HepG2 (cell line): ENCODE data around the gene PAFAH1B1. TPM values are rescaled to one million over a fixed set of nuclear protein-coding genes. Genes with fewer than 3 reads are reported as not detected.

Experiments used
- ASH2L ChIP-seq: fragments of 300-600, 200-600 bp; sonication (generic); IDR thresholded peaks from 2 replicates; pipeline ENCODE4 v1.7.0; 2017; ENCODE audit warnings: low read depth, mild to moderate bottlenecking, moderate library complexity, mixed read lengths, low read length; ENCODE audit not compliant: insufficient read length
- HOXA5 ChIP-seq: sonication (generic); formaldehyde crosslinking; IDR thresholded peaks from 2 replicates; pipeline ENCODE4 v1.4.0; 2020; ENCODE audit warnings: missing genetic modification reagents
- PHF8 ChIP-seq: sonication (generic); formaldehyde crosslinking; IDR thresholded peaks from 2 replicates; pipeline ENCODE4 v1.5.0; 2020; ENCODE audit warnings: missing genetic modification reagents
- TOPORS ChIP-seq: sonication (generic); formaldehyde crosslinking; IDR thresholded peaks from 2 replicates; pipeline ENCODE4 v1.8.0; 2023; ENCODE audit warnings: mild to moderate bottlenecking, missing genetic modification reagents
- ZBTB21 ChIP-seq: sonication (generic); formaldehyde crosslinking; IDR thresholded peaks from 2 replicates; pipeline ENCODE4 v1.4.0; 2020; ENCODE audit warnings: missing genetic modification reagents
- ZFAT ChIP-seq: sonication (generic); formaldehyde crosslinking; conservative IDR thresholded peaks from 2 replicates; pipeline ENCODE4 v1.8.1; 2023; ENCODE audit warnings: missing genetic modification reagents, inconsistent platforms
- ZNF160 ChIP-seq: sonication (generic); formaldehyde crosslinking; IDR thresholded peaks from 2 replicates; pipeline ENCODE4 v1.8.0; 2022; ENCODE audit warnings: mild to moderate bottlenecking, inconsistent platforms, missing genetic modification reagents
- ZNF234 ChIP-seq: sonication (generic); formaldehyde crosslinking; conservative IDR thresholded peaks from 2 replicates; pipeline ENCODE4 v1.5.1; 2020; ENCODE audit warnings: mild to moderate bottlenecking, missing genetic modification reagents
- ZNF281 ChIP-seq: sonication (generic); formaldehyde crosslinking; IDR thresholded peaks from 2 replicates; pipeline ENCODE4 v1.4.0; 2020; ENCODE audit warnings: missing genetic modification reagents, borderline replicate concordance
- ZNF564 ChIP-seq: sonication (generic); formaldehyde crosslinking; IDR thresholded peaks from 2 replicates; pipeline ENCODE4 v1.8.1; 2023; ENCODE audit warnings: mild to moderate bottlenecking, missing genetic modification reagents
- ZNF709 ChIP-seq: sonication (generic); formaldehyde crosslinking; IDR thresholded peaks from 2 replicates; pipeline ENCODE4 v1.5.0; 2020; ENCODE audit warnings: mild to moderate bottlenecking, missing genetic modification reagents
- ZSCAN22 ChIP-seq: sonication (generic); formaldehyde crosslinking; IDR thresholded peaks from 2 replicates; pipeline ENCODE4 v1.4.0; 2020; ENCODE audit warnings: mild to moderate bottlenecking, missing genetic modification reagents
- polyA plus RNA-seq, 8 experiments: library from polyadenylated mRNA; depleted of rRNA in 3 of 8; stranded (reverse) in 7 of 8; unstranded in 1 of 8; fragments of >200 nt; fragmentation: Illumina TruSeq in 4 of 8; extraction: Trizol in 4 of 8; gene quantifications; 2 replicates each; pipeline versions ENCODE4 v1.2.1 to v1.2.3, GENCODE V29; 2011 to 2016; ENCODE audit warnings: low read depth in 4 of 8, missing spikeins in 1 of 8, mixed read lengths in 1 of 8; ENCODE audit not compliant: insufficient read depth in 1 of 8
- total RNA-seq, 5 experiments: library from RNA; depleted of rRNA; stranded (reverse); fragments of >200 nt; fragmentation: Illumina TruSeq; extraction: Trizol; gene quantifications; 2 replicates each; pipeline ENCODE4 v1.2.3, GENCODE V29; 2016; ENCODE audit warnings: low read depth in 1 of 5
- TF ChIP-seq, protein P1 (sequence below): sonication (generic); formaldehyde crosslinking; IDR thresholded peaks from 2 replicates; pipeline ENCODE4; 2020; ENCODE audit warnings: missing genetic modification reagents, mild to moderate bottlenecking, borderline replicate concordance
- TF ChIP-seq, protein P2 (sequence below): sonication (generic); formaldehyde crosslinking; IDR thresholded peaks from 2 replicates; pipeline ENCODE4 v1.4.0; 2020; ENCODE audit warnings: mild to moderate bottlenecking, missing genetic modification reagents
- TF ChIP-seq, protein P3 (sequence below): IDR thresholded peaks from 2 replicates; pipeline ENCODE4 v1.6.1; 2016; ENCODE audit warnings: missing compliant biosample characterization, missing genetic modification reagents, borderline replicate concordance
- TF ChIP-seq, protein P4 (sequence below): sonication (generic); IDR thresholded peaks from 2 replicates; pipeline ENCODE4 v1.6.1; 2016; ENCODE audit warnings: low read depth, borderline replicate concordance

PAFAH1B1 gene
- total and polyA plus RNA-seq, 2 of the 13 experiments (the other 11 are each of a cell fraction or from before 2014, with no cell fraction given) = 46.0 to 64.9 TPM

DNA sequence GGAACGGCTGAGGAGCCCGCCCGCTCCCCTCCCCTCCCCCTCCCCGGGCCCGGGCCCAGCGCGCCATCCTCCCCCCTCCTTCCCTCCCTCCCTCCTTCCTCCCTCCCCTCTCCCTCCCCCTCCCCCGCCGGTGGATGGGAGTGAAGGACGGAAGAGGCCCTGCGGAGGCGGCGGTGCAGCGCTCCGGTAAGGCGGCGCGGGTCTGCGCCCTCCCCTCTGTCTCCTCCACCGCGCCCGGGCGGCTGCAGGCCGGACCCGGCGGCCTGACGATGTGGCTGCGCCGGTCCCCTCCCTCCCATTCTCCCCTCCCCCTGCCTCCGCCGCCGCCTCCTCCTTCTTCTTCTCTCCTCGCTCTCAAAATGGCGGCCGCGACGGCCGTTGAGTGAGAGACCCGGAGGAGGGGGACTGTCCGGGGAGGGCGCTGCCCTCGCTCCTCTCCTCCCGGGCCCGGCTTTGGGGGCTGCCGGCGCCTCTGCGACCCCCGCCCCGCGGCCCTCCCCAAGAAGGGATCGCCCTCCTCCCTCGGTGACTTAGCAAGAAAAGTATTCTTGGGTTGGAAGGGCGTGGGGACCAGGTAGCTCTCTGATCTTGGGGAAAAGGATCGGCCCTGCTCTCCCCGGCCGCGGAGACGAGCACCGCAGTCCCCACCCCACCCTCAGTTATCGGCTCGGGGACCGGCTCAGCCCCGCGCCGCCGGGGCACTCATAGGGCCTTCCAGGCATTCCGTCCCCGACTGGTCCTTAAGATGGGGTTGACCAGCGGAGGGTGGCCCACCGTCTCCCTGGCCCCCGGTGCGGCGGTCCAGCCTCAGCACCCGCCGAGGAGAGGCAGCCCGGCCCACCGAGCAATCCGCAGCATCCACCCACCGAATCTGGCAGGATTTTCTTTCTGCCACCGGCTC lies 617 bp downstream of the PAFAH1B1 start (continued):
- no peak; the same call in 1 of the 2 replicates for TF ChIP-seq ZNF709 (CRISPR knock-in tag)
- peak; percentile 68 for TF ChIP-seq ASH2L
- TF ChIP-seq TOPORS = no peak
- TF ChIP-seq PHF8 (CRISPR knock-in tag) = peak; percentile 39
- peak; percentile 15; the same call in 1 of the 2 replicates for TF ChIP-seq ZNF160 (CRISPR knock-in tag)
- TF ChIP-seq ZBTB21 (CRISPR knock-in tag) = no peak
- TF ChIP-seq ZNF564 (CRISPR knock-in tag) = no peak
- no peak for TF ChIP-seq ZNF234 (CRISPR knock-in tag)
- TF ChIP-seq, protein P1, sequence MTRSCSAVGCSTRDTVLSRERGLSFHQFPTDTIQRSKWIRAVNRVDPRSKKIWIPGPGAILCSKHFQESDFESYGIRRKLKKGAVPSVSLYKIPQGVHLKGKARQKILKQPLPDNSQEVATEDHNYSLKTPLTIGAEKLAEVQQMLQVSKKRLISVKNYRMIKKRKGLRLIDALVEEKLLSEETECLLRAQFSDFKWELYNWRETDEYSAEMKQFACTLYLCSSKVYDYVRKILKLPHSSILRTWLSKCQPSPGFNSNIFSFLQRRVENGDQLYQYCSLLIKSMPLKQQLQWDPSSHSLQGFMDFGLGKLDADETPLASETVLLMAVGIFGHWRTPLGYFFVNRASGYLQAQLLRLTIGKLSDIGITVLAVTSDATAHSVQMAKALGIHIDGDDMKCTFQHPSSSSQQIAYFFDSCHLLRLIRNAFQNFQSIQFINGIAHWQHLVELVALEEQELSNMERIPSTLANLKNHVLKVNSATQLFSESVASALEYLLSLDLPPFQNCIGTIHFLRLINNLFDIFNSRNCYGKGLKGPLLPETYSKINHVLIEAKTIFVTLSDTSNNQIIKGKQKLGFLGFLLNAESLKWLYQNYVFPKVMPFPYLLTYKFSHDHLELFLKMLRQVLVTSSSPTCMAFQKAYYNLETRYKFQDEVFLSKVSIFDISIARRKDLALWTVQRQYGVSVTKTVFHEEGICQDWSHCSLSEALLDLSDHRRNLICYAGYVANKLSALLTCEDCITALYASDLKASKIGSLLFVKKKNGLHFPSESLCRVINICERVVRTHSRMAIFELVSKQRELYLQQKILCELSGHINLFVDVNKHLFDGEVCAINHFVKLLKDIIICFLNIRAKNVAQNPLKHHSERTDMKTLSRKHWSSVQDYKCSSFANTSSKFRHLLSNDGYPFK (CRISPR knock-in tag) = peak; percentile 91
- no peak; the same call in 1 of the 2 replicates for TF ChIP-seq HOXA5 (CRISPR knock-in tag)
- TF ChIP-seq, protein P2, sequence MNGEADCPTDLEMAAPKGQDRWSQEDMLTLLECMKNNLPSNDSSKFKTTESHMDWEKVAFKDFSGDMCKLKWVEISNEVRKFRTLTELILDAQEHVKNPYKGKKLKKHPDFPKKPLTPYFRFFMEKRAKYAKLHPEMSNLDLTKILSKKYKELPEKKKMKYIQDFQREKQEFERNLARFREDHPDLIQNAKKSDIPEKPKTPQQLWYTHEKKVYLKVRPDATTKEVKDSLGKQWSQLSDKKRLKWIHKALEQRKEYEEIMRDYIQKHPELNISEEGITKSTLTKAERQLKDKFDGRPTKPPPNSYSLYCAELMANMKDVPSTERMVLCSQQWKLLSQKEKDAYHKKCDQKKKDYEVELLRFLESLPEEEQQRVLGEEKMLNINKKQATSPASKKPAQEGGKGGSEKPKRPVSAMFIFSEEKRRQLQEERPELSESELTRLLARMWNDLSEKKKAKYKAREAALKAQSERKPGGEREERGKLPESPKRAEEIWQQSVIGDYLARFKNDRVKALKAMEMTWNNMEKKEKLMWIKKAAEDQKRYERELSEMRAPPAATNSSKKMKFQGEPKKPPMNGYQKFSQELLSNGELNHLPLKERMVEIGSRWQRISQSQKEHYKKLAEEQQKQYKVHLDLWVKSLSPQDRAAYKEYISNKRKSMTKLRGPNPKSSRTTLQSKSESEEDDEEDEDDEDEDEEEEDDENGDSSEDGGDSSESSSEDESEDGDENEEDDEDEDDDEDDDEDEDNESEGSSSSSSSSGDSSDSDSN (CRISPR knock-in tag) = peak; percentile 30; the same call in 1 of the 2 replicates
- TF ChIP-seq, protein P3, sequence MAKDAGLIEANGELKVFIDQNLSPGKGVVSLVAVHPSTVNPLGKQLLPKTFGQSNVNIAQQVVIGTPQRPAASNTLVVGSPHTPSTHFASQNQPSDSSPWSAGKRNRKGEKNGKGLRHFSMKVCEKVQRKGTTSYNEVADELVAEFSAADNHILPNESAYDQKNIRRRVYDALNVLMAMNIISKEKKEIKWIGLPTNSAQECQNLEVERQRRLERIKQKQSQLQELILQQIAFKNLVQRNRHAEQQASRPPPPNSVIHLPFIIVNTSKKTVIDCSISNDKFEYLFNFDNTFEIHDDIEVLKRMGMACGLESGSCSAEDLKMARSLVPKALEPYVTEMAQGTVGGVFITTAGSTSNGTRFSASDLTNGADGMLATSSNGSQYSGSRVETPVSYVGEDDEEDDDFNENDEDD (CRISPR knock-in tag) = no peak
- TF ChIP-seq ZSCAN22 (CRISPR knock-in tag) = 0 out of 2 replicates have a peak, but pooled peaks have one; percentile 30
- TF ChIP-seq, protein P4, sequence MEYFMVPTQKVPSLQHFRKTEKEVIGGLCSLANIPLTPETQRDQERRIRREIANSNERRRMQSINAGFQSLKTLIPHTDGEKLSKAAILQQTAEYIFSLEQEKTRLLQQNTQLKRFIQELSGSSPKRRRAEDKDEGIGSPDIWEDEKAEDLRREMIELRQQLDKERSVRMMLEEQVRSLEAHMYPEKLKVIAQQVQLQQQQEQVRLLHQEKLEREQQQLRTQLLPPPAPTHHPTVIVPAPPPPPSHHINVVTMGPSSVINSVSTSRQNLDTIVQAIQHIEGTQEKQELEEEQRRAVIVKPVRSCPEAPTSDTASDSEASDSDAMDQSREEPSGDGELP = no peak
- no peak for TF ChIP-seq ZFAT (CRISPR knock-in tag)
- TF ChIP-seq ZNF281 = 0 out of 2 replicates have a peak, but pooled peaks have one; percentile 2
